Smooth muscle cell of bladder (primary cell): Measurements from ENCODE around the gene LRRC7. TPM values are rescaled to one million over a fixed set of nuclear protein-coding genes. Genes with fewer than 3 reads are reported as not detected.

Experiments used
- total RNA-seq: library from RNA; depleted of rRNA; stranded (reverse); fragments of >200 nt; gene quantifications from 2 replicates; pipeline ENCODE4 v1.2.3, GENCODE V29; 2014

LRRC7 gene
- under 0.01 TPM in 2 replicates for total RNA-seq

GRCh38 chr1:69567652-69568420 lies at the start of gene LRRC7:
Gene LRRC7 (plus strand): TSS chr1:69567922. CDS start chr1:69568640, 718 bp downstream.

